Measurements from ENCODE around the gene NEDD4L. TPM values are rescaled to one million over a fixed set of nuclear protein-coding genes. Genes with fewer than 3 reads are reported as not detected.

The NEDD4L gene
- total and polyA plus RNA-seq, 10 of the 15 experiments (the other 5 are each of a cell fraction or from before 2014, with no cell fraction given): 7.4 to 24.0 (median 17.7) TPM

GRCh38 chr18:58426611-58427010 lies 382.6 kb downstream of the NEDD4L start:
- H3K4me2 ChIP-seq (ENCODE audit: control insufficient read depth, insufficient read depth): no peak overlapping the region
- no peak for DNase-seq (ENCODE audit: low read depth, low spot score)
- BruUV-seq (replicated peaks): no TSS peak
- H3K36me3 ChIP-seq (ENCODE audit: control insufficient read depth in 2 of 2, insufficient read depth in 2 of 2, low read length in 1 of 2): no peaks in the 10 kb centered on the region
- TF ChIP-seq DPF2 (IDR thresholded peaks at IDR 0.05): no peak
- no peak for TF ChIP-seq KDM1A (IDR thresholded peaks at IDR 0.05; ENCODE audit: borderline replicate concordance)
- no peak for TF ChIP-seq RAD21 (IDR thresholded peaks at IDR 0.05; ENCODE audit: insufficient read depth, low read depth, low read length)
- no peak for TF ChIP-seq POLR2AphosphoS2 (IDR thresholded peaks at IDR 0.05; ENCODE audit: low read depth, low read length)
- no peak for TF ChIP-seq IRF4 (IDR thresholded peaks at IDR 0.05; ENCODE audit: low read depth, low read length)
- TF ChIP-seq BACH1 (IDR thresholded peaks at IDR 0.05; ENCODE audit: borderline replicate concordance): no peak
- H3K27me3 ChIP-seq (replicated peaks in 1 of 2; ENCODE audit: control insufficient read depth in 2 of 2, insufficient read depth in 2 of 2, low read length in 1 of 2): no peaks in the 10 kb centered on the region
- H4K20me1 ChIP-seq (ENCODE audit: control insufficient read depth, insufficient read depth): no peaks in the 10 kb centered on the region
- no peaks in the 10 kb centered on the region for H3K79me2 ChIP-seq (ENCODE audit: control insufficient read depth, insufficient read depth, low read length)
- intact Hi-C loops (cut with micrococcal nuclease; ENCODE audit: unreplicated experiment) (no loop called here), in situ Hi-C loops (cut with MboI) (no loop called here)
- CTCF ChIA-PET: interaction anchor here (1.0 kb wide), 1 partner anchor 337 kb away, joined by 3 read pairs; no protein-coding TSS in a partner anchor
- H2AFZ ChIP-seq (ENCODE audit: control insufficient read depth, low read depth, low read length): no peak overlapping the region
- POLR2A ChIA-PET: no interaction called here
- H3K27ac ChIP-seq (ENCODE audit: control insufficient read depth, insufficient read depth): no peak overlapping the region
- 15% methylated on average over 4 of the region's 4 CpGs for WGBS (ENCODE audit: insufficient coverage, insufficient replicate concordance, low lambda C conversion rate, missing lambda C conversion rate)
- FAIRE-seq: no peak
- RAD21 ChIA-PET (ENCODE audit: unreplicated experiment): no interaction called here
- H3K4me1 ChIP-seq (ENCODE audit: control insufficient read depth, insufficient read depth, low read length): no peaks in the 10 kb centered on the region
- SMC1A ChIA-PET (ENCODE audit: uncharacterized antibody, unreplicated experiment): interaction anchor here (0.6 to 1.1 kb wide), 2 partner anchors 24 to 510 kb away, joined by 3 read pairs; no protein-coding TSS in a partner anchor
- H3K9me3 ChIP-seq (replicated peaks; ENCODE audit: control insufficient read depth, insufficient read depth, low read length): no peaks in the 10 kb centered on the region
- no peak overlapping the region for H3K9ac ChIP-seq (ENCODE audit: control insufficient read depth, insufficient read depth, low read length)
- H3K4me3 ChIP-seq: no peak overlapping the region
- ATAC-seq: no peak

DNA sequence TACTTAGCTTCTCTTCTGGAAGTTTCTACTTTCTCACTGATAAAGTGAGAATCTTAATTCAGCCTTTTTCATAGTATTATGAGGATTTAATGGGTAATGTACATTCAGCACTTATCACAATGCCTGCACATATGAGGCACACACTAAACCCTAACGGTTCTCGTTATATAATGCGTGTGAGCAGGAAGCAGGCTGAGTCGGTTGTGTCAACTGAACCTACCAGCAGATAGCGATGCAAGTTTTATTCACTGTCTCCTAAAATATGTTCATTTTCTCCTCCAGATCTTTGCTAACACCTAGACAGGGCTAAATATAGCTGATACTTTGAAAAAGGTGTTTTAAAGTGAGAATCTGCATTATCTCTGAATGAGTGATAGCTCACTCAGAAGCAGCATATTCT lies 383.3 kb downstream of the NEDD4L start:
- no peak overlapping the region for H2AFZ ChIP-seq (ENCODE audit: control insufficient read depth, low read depth, low read length)
- ChIA-PET CTCF (interaction anchor here (1.0 kb wide), 1 partner anchor 337 kb away, joined by 3 read pairs; no protein-coding TSS in a partner anchor), POLR2A (interaction anchor here (0.6 kb wide), 1 partner anchor 746 kb away, joined by 3 read pairs; no protein-coding TSS in a partner anchor), SMC1A (ENCODE audit: uncharacterized antibody, unreplicated experiment) (interaction anchor here (1.1 kb wide), 1 partner anchor 24 kb away, joined by 3 read pairs; no protein-coding TSS in a partner anchor), RAD21 (ENCODE audit: unreplicated experiment) (no interaction called here)
- no peak for DNase-seq (ENCODE audit: low read depth, low spot score)
- WGBS (ENCODE audit: insufficient coverage, insufficient replicate concordance, low lambda C conversion rate, missing lambda C conversion rate): 60% methylated on average over 5 of the region's 5 CpGs
- no peak overlapping the region for H3K4me3 ChIP-seq
- intact Hi-C loops (cut with micrococcal nuclease; ENCODE audit: unreplicated experiment) (no loop called here), in situ Hi-C loops (cut with MboI) (no loop called here)
- no peak for ATAC-seq
- H3K36me3 ChIP-seq (ENCODE audit: control insufficient read depth in 2 of 2, insufficient read depth in 2 of 2, low read length in 1 of 2): no peaks in the 10 kb centered on the region
- no peaks in the 10 kb centered on the region for H3K79me2 ChIP-seq (ENCODE audit: control insufficient read depth, insufficient read depth, low read length)
- FAIRE-seq: no peak
- no peaks in the 10 kb centered on the region for H3K9me3 ChIP-seq (replicated peaks; ENCODE audit: control insufficient read depth, insufficient read depth, low read length)
- no peak overlapping the region for H3K9ac ChIP-seq (ENCODE audit: control insufficient read depth, insufficient read depth, low read length)
- BruUV-seq (replicated peaks): no TSS peak
- H3K4me2 ChIP-seq (ENCODE audit: control insufficient read depth, insufficient read depth): no peak overlapping the region
- no peaks in the 10 kb centered on the region for H4K20me1 ChIP-seq (ENCODE audit: control insufficient read depth, insufficient read depth)
- no peaks in the 10 kb centered on the region for H3K4me1 ChIP-seq (ENCODE audit: control insufficient read depth, insufficient read depth, low read length)
- no peaks in the 10 kb centered on the region for H3K27me3 ChIP-seq (replicated peaks in 1 of 2; ENCODE audit: control insufficient read depth in 2 of 2, insufficient read depth in 2 of 2, low read length in 1 of 2)
- H3K27ac ChIP-seq (ENCODE audit: control insufficient read depth, insufficient read depth): no peak overlapping the region
- TF ChIP-seq STAT3 (IDR thresholded peaks at IDR 0.05; ENCODE audit: low read depth, low read length) (no peak), CBFB (IDR thresholded peaks at IDR 0.05; ENCODE audit: low read depth) (no peak), CHD1 (IDR thresholded peaks at IDR 0.05; ENCODE audit: low read depth, low read length) (no peak), SUPT20H (IDR thresholded peaks at IDR 0.05; ENCODE audit: borderline replicate concordance, control insufficient read depth, low read depth, low read length) (no peak), ZBTB33 (IDR thresholded peaks at IDR 0.05) (no peak), SMAD5 (IDR thresholded peaks at IDR 0.05; ENCODE audit: low read depth) (no peak), ZNF24 (IDR thresholded peaks at IDR 0.05) (no peak), SIN3A (IDR thresholded peaks at IDR 0.05; ENCODE audit: low read depth, low read length) (no peak)
- TF ChIP-seq, protein P1, sequence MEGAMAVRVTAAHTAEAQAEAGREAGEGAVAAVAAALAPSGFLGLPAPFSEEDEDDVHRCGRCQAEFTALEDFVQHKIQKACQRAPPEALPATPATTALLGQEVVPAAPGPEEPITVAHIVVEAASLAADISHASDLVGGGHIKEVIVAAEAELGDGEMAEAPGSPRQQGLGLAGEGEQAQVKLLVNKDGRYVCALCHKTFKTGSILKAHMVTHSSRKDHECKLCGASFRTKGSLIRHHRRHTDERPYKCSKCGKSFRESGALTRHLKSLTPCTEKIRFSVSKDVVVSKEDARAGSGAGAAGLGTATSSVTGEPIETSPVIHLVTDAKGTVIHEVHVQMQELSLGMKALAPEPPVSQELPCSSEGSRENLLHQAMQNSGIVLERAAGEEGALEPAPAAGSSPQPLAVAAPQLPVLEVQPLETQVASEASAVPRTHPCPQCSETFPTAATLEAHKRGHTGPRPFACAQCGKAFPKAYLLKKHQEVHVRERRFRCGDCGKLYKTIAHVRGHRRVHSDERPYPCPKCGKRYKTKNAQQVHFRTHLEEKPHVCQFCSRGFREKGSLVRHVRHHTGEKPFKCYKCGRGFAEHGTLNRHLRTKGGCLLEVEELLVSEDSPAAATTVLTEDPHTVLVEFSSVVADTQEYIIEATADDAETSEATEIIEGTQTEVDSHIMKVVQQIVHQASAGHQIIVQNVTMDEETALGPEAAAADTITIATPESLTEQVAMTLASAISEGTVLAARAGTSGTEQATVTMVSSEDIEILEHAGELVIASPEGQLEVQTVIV (IDR thresholded peaks at IDR 0.05; ENCODE audit: borderline replicate concordance, partially characterized antibody): no peak
